Pancreas (tissue), 10 donors: Measurements from ENCODE around the gene MAP4K5. TPM values are rescaled to one million over a fixed set of nuclear protein-coding genes. Genes with fewer than 3 reads are reported as not detected.

Experiments used
- ATAC-seq, 4 donors: fragments of 200-7000 bp; cut with Tn5 transposase; one replicate each; pipeline versions ENCODE4 v1.8.0 to v1.9.1; 2020; ENCODE audit warnings: mild to moderate bottlenecking in 4 of 4, moderate library complexity in 4 of 4
- DNase-seq, 6 donors: peaks; one replicate each; pipeline ENCODE4 v3.0.0-alpha.2; 2020
- FAIRE-seq: peaks from 2 replicates; lab custom pipeline; 2012; peaks lifted over from hg19 to GRCh38; lab: Jason Lieb, UNC
- H3K27ac ChIP-seq, 4 donors: fragments of 200-600 bp; sonication (generic); 1 replicate in 3 of 4; 2 replicates in 1 of 4; pipeline versions ENCODE4 v1.5.0 to v1.8.0; 2020
- H3K27me3 ChIP-seq, 4 donors: fragments of 200-600 bp; one replicate each; pipeline ENCODE4 v1.8.0; 2021
- H3K36me3 ChIP-seq, 3 donors: fragments of 200-600 bp; sonication (generic) in 1 of 3; one replicate each; pipeline versions ENCODE4 v1.5.0 to v1.8.0; 2020 to 2021
- H3K4me1 ChIP-seq, 3 donors: fragments of 200-600 bp; one replicate each; pipeline ENCODE4 v1.8.0; 2021
- H3K4me3 ChIP-seq, 4 donors: fragments of 200-600 bp; sonication (generic) in 2 of 4; one replicate each; pipeline versions ENCODE4 v1.5.0 to v1.8.0; 2020 to 2021
- H3K9me3 ChIP-seq, 4 donors: fragments of 200-600 bp; one replicate each; pipeline ENCODE4 v1.8.0; 2021
- CTCF ChIP-seq, 4 donors: fragments of 200-600 bp; sonication (generic) in 3 of 4; IDR thresholded peaks; one replicate each; pipeline versions ENCODE4 v1.5.0 to v1.8.0; 2021; ENCODE audit warnings: antibody characterized with exemption in 4 of 4
- WGBS, 2 donors: extraction: QIAGEN DNeasy Blood & Tissue Kit; methylation state at CpG; one replicate each; pipeline ENCODE4 v1.1.7; 2013; 5-methylcytosine and 5-hydroxymethylcytosine counted together
- intact Hi-C, 3 donors: fragments of 100-400 bp; cut with DNase I; formaldehyde crosslinking; loops; one replicate each; pipeline versions ENCODE4 v1.11.1 to v1.14.2; 2022
- polyA plus RNA-seq, 2 donors: library from polyadenylated mRNA; stranded (reverse); fragments of 200-250 nt; gene quantifications; one replicate each; pipeline ENCODE4 v1.2.3, GENCODE V29; 2013
- total RNA-seq, 6 donors: library from RNA; stranded (reverse); fragmentation: NEBNext Ultra II Directional in 4 of 6; extraction: Animal tissue kit (Norgen Biotek cat#: 25700) in 4 of 6; gene quantifications; one replicate each; pipeline versions ENCODE4 v1.2.1 to v1.2.4, GENCODE V29; 2021 to 2023
- donor health status: healthy with polysubstance abuse.
- donor health status: DM: no; HTN: no; CAD: no; lungs with moderate emphysema.
- donor health status: DM: no; HTN: no; CAD: no.
- donor health status: control.
- donor health status: control.
- donor health status: Bipolar disorder and iron deficiency.
- donor health status: DM: yes; HTN: yes; CAD: no.
- donor health status: DM: no; HTN: no; CAD: no.
- donor health status: DM: no; HTN: no; CAD: no.
- donor health status: DM: yes; HTN: yes; CAD: no.

Gene MAP4K5
- total and polyA plus RNA-seq, 8 donors = 12.6 to 28.6 (median 21.0) TPM

- ATAC-seq = no peak
- no peak for DNase-seq
- 88 to 95% methylated on average over 2 of the region's 2 CpGs for WGBS, 2 donors
Measured at GRCh38 chr14:50379563-50379962, 152.8 kb downstream of the MAP4K5 start.

GRCh38 chr14:50377550-50378085, 154.8 kb downstream of the MAP4K5 start:
- Histone ChIP-seq H3K4me3 (no peak overlapping the region), H3K4me1 (peaks cover 0 to 8% (median 4%) of the 10 kb centered on the region in 3 donors), H3K27me3 (no peaks in the 10 kb centered on the region), H3K36me3 (no peaks in the 10 kb centered on the region), H3K27ac (no peak overlapping the region), H3K9me3 (no peaks in the 10 kb centered on the region)
- no peak for TF ChIP-seq CTCF (IDR thresholded peaks at IDR 0.05)
- WGBS, 2 donors = 65 to 67% methylated on average over 4 of the region's 4 CpGs
- FAIRE-seq (no peak), DNase-seq (no peak), ATAC-seq (peak in 2 of 4 donors; percentile 47 to 62)
- intact Hi-C loops = no loop called here

More at GRCh38 chr14:50379563-50379962, 152.8 kb downstream of the MAP4K5 start:
- Histone ChIP-seq H3K4me1 (peaks cover 0 to 8% (median 4%) of the 10 kb centered on the region in 3 donors), H3K9me3 (no peaks in the 10 kb centered on the region), H3K4me3 (no peak overlapping the region), H3K27ac (no peak overlapping the region), H3K36me3 (no peaks in the 10 kb centered on the region), H3K27me3 (no peaks in the 10 kb centered on the region)
- TF ChIP-seq CTCF (IDR thresholded peaks at IDR 0.05) = no peak
- intact Hi-C loops = no loop called here
- no peak for FAIRE-seq

- Histone ChIP-seq H3K4me1 (no peaks in the 10 kb centered on the region), H3K4me3 (no peak overlapping the region), H3K27ac (no peak overlapping the region), H3K27me3 (no peaks in the 10 kb centered on the region), H3K9me3 (no peaks in the 10 kb centered on the region), H3K36me3 (no peaks in the 10 kb centered on the region)
- no peak for TF ChIP-seq CTCF (IDR thresholded peaks at IDR 0.05)
- FAIRE-seq = no peak
- no peak for ATAC-seq
- WGBS, 2 donors = 97 to 98% methylated on average over 5 of the region's 5 CpGs
- intact Hi-C loops = no loop called here
- no peak for DNase-seq
Measured at GRCh38 chr14:50375760-50376159, 156.6 kb downstream of the MAP4K5 start.

- FAIRE-seq = no peak
- intact Hi-C loops = no loop called here
Measured at GRCh38 chr14:50373959-50374358, 158.4 kb downstream of the MAP4K5 start.

More at GRCh38 chr14:50373959-50374358, 158.4 kb downstream of the MAP4K5 start:
- Histone ChIP-seq H3K4me1 (no peaks in the 10 kb centered on the region), H3K27me3 (no peaks in the 10 kb centered on the region), H3K27ac (no peak overlapping the region), H3K4me3 (no peak overlapping the region), H3K9me3 (no peaks in the 10 kb centered on the region), H3K36me3 (no peaks in the 10 kb centered on the region)
- WGBS, 2 donors = 95% methylated on average over 3 of the region's 3 CpGs
- no peak for ATAC-seq
- no peak for DNase-seq
- TF ChIP-seq CTCF (IDR thresholded peaks at IDR 0.05) = no peak
